WTC11 (cell line): ENCODE results near the gene EFEMP2. TPM values are rescaled to one million over a fixed set of nuclear protein-coding genes. Genes with fewer than 3 reads are reported as not detected.

Experiments used
- ATAC-seq: fragments of 200-7000 bp; cut with Tn5 transposase; 2 replicates; pipeline ENCODE4 v1.10.0; 2021; ENCODE audit warnings: mild to moderate bottlenecking, moderate library complexity
- CTCF ChIA-PET: fragments of 300-600 bp; sonication (Branson Sonifier 250); formaldehyde crosslinking; loops from one replicate; lab custom pipeline; 2021; ENCODE audit warnings: antibody characterized with exemption; lab: Charles Lee
- POLR2A ChIA-PET: fragments of 350-600 bp; sonication (Branson Sonifier 250); formaldehyde crosslinking; loops from one replicate; lab custom pipeline; 2021; ENCODE audit warnings: antibody characterized with exemption; lab: Charles Lee
- DNase-seq: peaks from one replicate; pipeline ENCODE4 v3.0.0; 2021; ENCODE audit warnings: low spot score
- H3K27ac Mint-ChIP-seq: 2 replicates; pipeline ENCODE4 v1.8.0; 2021; ENCODE audit warnings: mixed read lengths
- H3K27me3 Mint-ChIP-seq: 2 replicates; pipeline ENCODE4 v1.8.0; 2021; ENCODE audit warnings: low read depth, mild to moderate bottlenecking, moderate library complexity, mixed read lengths
- H3K36me3 Mint-ChIP-seq: 2 replicates; pipeline ENCODE4 v1.8.0; 2021; ENCODE audit warnings: mixed read lengths
- H3K4me1 Mint-ChIP-seq: 2 replicates; pipeline ENCODE4 v1.8.0; 2022; ENCODE audit warnings: mixed read lengths
- H3K4me3 Mint-ChIP-seq: 2 replicates; pipeline ENCODE4 v1.8.0; 2021; ENCODE audit warnings: mild to moderate bottlenecking, moderate library complexity, mixed read lengths
- H3K9me3 Mint-ChIP-seq: 2 replicates; pipeline ENCODE4 v1.8.0; 2021; ENCODE audit warnings: mixed read lengths
- AR ChIP-seq: fragments of 250-450 bp; sonication (Bioruptor Pico); IDR thresholded peaks from 2 replicates; pipeline ENCODE4 v1.9.0; 2021; ENCODE audit warnings: mild to moderate bottlenecking
- CBFB ChIP-seq: sonication (generic); formaldehyde crosslinking; IDR thresholded peaks from 2 replicates; pipeline ENCODE4 v1.8.1; 2022; ENCODE audit warnings: mild to moderate bottlenecking, low read depth, missing genetic modification reagents
- CDX4 ChIP-seq: fragments of 250-450 bp; sonication (Bioruptor Pico); IDR thresholded peaks from 2 replicates; pipeline ENCODE4 v1.9.0; 2021; ENCODE audit warnings: moderate library complexity, mild to moderate bottlenecking, inconsistent platforms, borderline replicate concordance
- CREM ChIP-seq: sonication (generic); formaldehyde crosslinking; IDR thresholded peaks from 2 replicates; pipeline ENCODE4 v1.8.1; 2022; ENCODE audit warnings: mild to moderate bottlenecking, missing genetic modification reagents, moderate library complexity
- EMX1 ChIP-seq: fragments of 250-450 bp; sonication (Bioruptor Pico); IDR thresholded peaks from 2 replicates; pipeline ENCODE4 v1.8.0; 2021; ENCODE audit warnings: mild to moderate bottlenecking
- ETV6 ChIP-seq: sonication (generic); formaldehyde crosslinking; IDR thresholded peaks from 2 replicates; pipeline ENCODE4 v1.8.1; 2022; ENCODE audit warnings: mild to moderate bottlenecking, missing genetic modification reagents
- FOXP1 ChIP-seq: sonication (generic); formaldehyde crosslinking; IDR thresholded peaks from 2 replicates; pipeline ENCODE4 v1.8.0; 2022; ENCODE audit warnings: missing genetic modification reagents, mild to moderate bottlenecking, moderate library complexity, borderline replicate concordance
- GRHL2 ChIP-seq: fragments of 250-450 bp; sonication (Bioruptor Pico); IDR thresholded peaks from 2 replicates; pipeline ENCODE4 v1.8.0; 2022; ENCODE audit warnings: mild to moderate bottlenecking, moderate library complexity; ENCODE audit not compliant: insufficient replicate concordance, severe bottlenecking
- KAT7 ChIP-seq: sonication (generic); formaldehyde crosslinking; IDR thresholded peaks from 2 replicates; pipeline ENCODE4 v1.8.1; 2023; ENCODE audit warnings: missing genetic modification reagents, mild to moderate bottlenecking, borderline replicate concordance
- MXD4 ChIP-seq: fragments of 250-450 bp; sonication (Bioruptor Pico); IDR thresholded peaks from 2 replicates; pipeline ENCODE4 v1.8.0; 2021; ENCODE audit warnings: mild to moderate bottlenecking, moderate library complexity, borderline replicate concordance
- NFYB ChIP-seq: sonication (generic); formaldehyde crosslinking; conservative IDR thresholded peaks from 2 replicates; pipeline ENCODE4 v1.8.0; 2022; ENCODE audit warnings: low read depth, missing genetic modification reagents
- NR3C1 ChIP-seq: sonication (generic); formaldehyde crosslinking; conservative IDR thresholded peaks from 2 replicates; pipeline ENCODE4 v1.8.1; 2023; ENCODE audit warnings: low read depth, mild to moderate bottlenecking, missing genetic modification reagents
- SMAD3 ChIP-seq: sonication (generic); formaldehyde crosslinking; IDR thresholded peaks from 2 replicates; pipeline ENCODE4 v1.8.0; 2022; ENCODE audit warnings: missing genetic modification reagents, mild to moderate bottlenecking, borderline replicate concordance
- STAT6 ChIP-seq: sonication (generic); formaldehyde crosslinking; conservative IDR thresholded peaks from 2 replicates; pipeline ENCODE4 v1.8.1; 2023; ENCODE audit warnings: mild to moderate bottlenecking, low read depth, missing genetic modification reagents, moderate library complexity
- TEAD1 ChIP-seq: sonication (generic); formaldehyde crosslinking; IDR thresholded peaks from 2 replicates; pipeline ENCODE4 v1.8.0; 2022; ENCODE audit warnings: mild to moderate bottlenecking, missing genetic modification reagents
- ZBTB43 ChIP-seq: sonication (generic); formaldehyde crosslinking; IDR thresholded peaks from 2 replicates; pipeline ENCODE4 v1.8.1; 2023; ENCODE audit warnings: mild to moderate bottlenecking, missing genetic modification reagents
- ZNF263 ChIP-seq: sonication (generic); formaldehyde crosslinking; IDR thresholded peaks from 2 replicates; pipeline ENCODE4 v1.8.1; 2022; ENCODE audit warnings: low read depth, mild to moderate bottlenecking, moderate library complexity, missing genetic modification reagents
- ZNF281 ChIP-seq: sonication (generic); formaldehyde crosslinking; IDR thresholded peaks from 2 replicates; pipeline ENCODE4 v1.8.0; 2023; ENCODE audit warnings: mild to moderate bottlenecking, missing genetic modification reagents
- ZNF425 ChIP-seq: fragments of 250-450 bp; sonication (Bioruptor Pico); conservative IDR thresholded peaks from 2 replicates; pipeline ENCODE4 v1.9.0; 2021; ENCODE audit warnings: mild to moderate bottlenecking
- total RNA-seq: library from RNA; stranded (reverse); gene quantifications from 3 replicates; pipeline ENCODE4 v1.2.3, GENCODE V29; 2021

Gene EFEMP2
- total RNA-seq, 1 experiment from 2014 or later, result 14.2 TPM

GRCh38 chr11:65822776-65823528, 49.6 kb downstream of the EFEMP2 start:
- 0 out of 2 replicates have a peak, but pooled peaks cover 3% of the 10 kb centered on the region for H3K9me3 Mint-ChIP-seq
- H3K36me3 Mint-ChIP-seq, result no peaks in the 10 kb centered on the region
- POLR2A ChIA-PET, result interaction anchor here (0.7 kb wide), 2 partner anchors 29 to 106 kb away, joined by 3 to 4 read pairs; no protein-coding TSS in a partner anchor
- CTCF ChIA-PET, result interaction anchor here (0.6 to 2.7 kb wide), 6 partner anchors 16 to 96 kb away, joined by 3 to 18 read pairs (median 4); partner anchors contain the start of genes AP5B1 and FIBP
- no peak overlapping the region for H3K27ac Mint-ChIP-seq
- H3K27me3 Mint-ChIP-seq, result no peaks in the 10 kb centered on the region
- no peak for TF ChIP-seq ZNF263 (CRISPR knock-in tag)
- no peak for TF ChIP-seq KAT7 (CRISPR knock-in tag)
- no peak for TF ChIP-seq CREM
- TF ChIP-seq ZBTB43 (CRISPR knock-in tag), result no peak
- TF ChIP-seq CBFB (CRISPR knock-in tag), result no peak
- no peak for TF ChIP-seq EMX1 (CRISPR knock-in tag)
- no peak for TF ChIP-seq TEAD1 (CRISPR knock-in tag)
- TF ChIP-seq FOXP1 (CRISPR knock-in tag), result no peak
- no peak for TF ChIP-seq NFYB (CRISPR knock-in tag)
- TF ChIP-seq AR, result no peak
- TF ChIP-seq ZNF281, result no peak
- TF ChIP-seq MXD4, result no peak
- TF ChIP-seq ETV6 (CRISPR knock-in tag), result no peak
- no peak overlapping the region for H3K4me3 Mint-ChIP-seq
- no peak for ATAC-seq
- DNase-seq, result no peak
- 0 out of 2 replicates have a peak, but pooled peaks cover 5% of the 10 kb centered on the region for H3K4me1 Mint-ChIP-seq

- Mint-ChIP-seq H3K4me1 (0 out of 2 replicates have a peak, but pooled peaks cover 5% of the 10 kb centered on the region), H3K4me3 (no peak overlapping the region), H3K27me3 (peaks cover 15% of the 10 kb centered on the region), H3K9me3 (0 out of 2 replicates have a peak, but pooled peaks cover 3% of the 10 kb centered on the region), H3K27ac (peak overlapping the region; percentile 36; the same call in 1 of the 2 replicates), H3K36me3 (no peaks in the 10 kb centered on the region)
- POLR2A ChIA-PET, result interaction anchor here (1.7 kb wide), 1 partner anchor 109 kb away, joined by 3 read pairs; the partner anchor contains the start of gene KAT5
- CTCF ChIA-PET, result interaction anchor here (1.0 to 6.2 kb wide), 7 partner anchors 39 to 109 kb away, joined by 3 to 159 read pairs (median 5); partner anchors contain the start of genes AP5B1, KAT5 and MUS81
- ATAC-seq (no peak), DNase-seq (no peak)
- no peak for TF ChIP-seq KAT7 (CRISPR knock-in tag)
- TF ChIP-seq SMAD3 (CRISPR knock-in tag), result no peak
- no peak for TF ChIP-seq ZNF425 (CRISPR knock-in tag)
- no peak for TF ChIP-seq NR3C1
- no peak for TF ChIP-seq GRHL2 (CRISPR knock-in tag)
- TF ChIP-seq CDX4, result no peak
- TF ChIP-seq ETV6 (CRISPR knock-in tag), result no peak
- TF ChIP-seq STAT6, result no peak
These were observed 51.5 kb downstream of the EFEMP2 start for GRCh38 chr11:65821107-65821506.
